HEK293T (cell line): ENCODE measurements around the gene USP31.

Experiments
- ARNT ChIP-seq: fragments of 450-650 bp; IDR thresholded peaks from 2 replicates; pipeline ENCODE4 v1.6.1; 2017; ENCODE audit warnings: mild to moderate bottlenecking
- BHLHE40 ChIP-seq: fragments of 450-650 bp; IDR thresholded peaks from 2 replicates; pipeline ENCODE4 v1.6.1; 2016; ENCODE audit warnings: mild to moderate bottlenecking, moderate library complexity, borderline replicate concordance
- ELF4 ChIP-seq: fragments of 450-650 bp; IDR thresholded peaks from 2 replicates; pipeline ENCODE4 v1.6.1; 2017; ENCODE audit warnings: antibody characterized with exemption
- FOXA1 ChIP-seq: fragments of 450-650 bp; IDR thresholded peaks from 2 replicates; pipeline ENCODE4 v1.6.1; 2016; ENCODE audit warnings: mild to moderate bottlenecking
- FOXK2 ChIP-seq: fragments of 450-650 bp; IDR thresholded peaks from 2 replicates; pipeline ENCODE4 v1.6.1; 2016; ENCODE audit warnings: mild to moderate bottlenecking
- FOXM1 ChIP-seq: fragments of 450-650 bp; IDR thresholded peaks from 2 replicates; pipeline ENCODE4 v1.6.1; 2017; ENCODE audit warnings: mild to moderate bottlenecking, borderline replicate concordance
- LEF1 ChIP-seq: fragments of 450-650 bp; IDR thresholded peaks from 2 replicates; pipeline ENCODE4 v1.6.1; 2017; ENCODE audit warnings: mild to moderate bottlenecking, borderline replicate concordance
- NFRKB ChIP-seq: fragments of 450-650 bp; IDR thresholded peaks from 2 replicates; pipeline ENCODE4 v1.6.1; 2016; ENCODE audit warnings: mild to moderate bottlenecking, moderate library complexity
- SP1 ChIP-seq: fragments of 450-650 bp; IDR thresholded peaks from 2 replicates; pipeline ENCODE4 v1.6.1; 2017
- SUZ12 ChIP-seq: fragments of 450-650 bp; IDR thresholded peaks from 2 replicates; pipeline ENCODE4 v1.6.1; 2016; ENCODE audit warnings: mild to moderate bottlenecking

DNA sequence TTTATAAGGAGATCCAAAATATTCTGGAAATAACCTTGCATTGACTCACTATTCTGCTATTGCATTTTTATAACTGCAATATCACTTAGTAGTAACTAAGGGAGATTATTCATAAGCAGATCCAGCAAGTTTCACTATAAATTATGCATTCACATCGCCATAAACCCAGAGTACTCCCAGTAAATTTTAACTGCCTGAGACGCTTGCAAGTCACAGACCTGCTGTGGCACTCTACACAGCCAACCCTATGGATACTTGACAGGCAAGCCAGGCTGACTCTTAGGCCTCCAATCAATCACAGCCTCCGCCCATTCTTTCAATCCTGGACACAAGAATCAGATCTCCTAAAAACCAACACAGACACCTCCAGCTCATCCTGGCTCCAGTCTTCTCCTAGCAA lies 28.2 kb downstream of the USP31 start:
- TF ChIP-seq FOXK2: no peak
- no peak for TF ChIP-seq ELF4
- no peak for TF ChIP-seq BHLHE40
- TF ChIP-seq NFRKB: no peak
- TF ChIP-seq SP1: no peak
- TF ChIP-seq ARNT: no peak
- TF ChIP-seq FOXM1: no peak
- no peak for TF ChIP-seq LEF1
- TF ChIP-seq FOXA1: no peak
- TF ChIP-seq SUZ12: no peak
